NCI-H2029 treated with DMSO at 0.1 percent for 48 hours (cell line): ENCODE measurements around the gene ALDH1A3.

Experiments
- DNase-seq: peaks from one replicate; lab custom pipeline; 2025; lab: John Stamatoyannopoulos, UW

The ALDH1A3 gene

GRCh38 chr15:100926971-100927756 is 47.5 kb downstream of the ALDH1A3 start:
- no peak for DNase-seq

GRCh38 chr15:100928632-100929280 is 49.1 kb downstream of the ALDH1A3 start:
- no peak for DNase-seq

GRCh38 chr15:100929641-100930042 is 50.0 kb downstream of the ALDH1A3 start:
- no peak for DNase-seq

GRCh38 chr15:100930306-100930848 is 50.7 kb downstream of the ALDH1A3 start:
- no peak for DNase-seq

GRCh38 chr15:100931143-100931890 is 51.7 kb downstream of the ALDH1A3 start:
- no peak for DNase-seq

GRCh38 chr15:100932676-100933348 is 53.2 kb downstream of the ALDH1A3 start:
- no peak for DNase-seq

- DNase-seq, result no peak
Measured at GRCh38 chr15:100934166-100934565, 54.5 kb downstream of the ALDH1A3 start.

- DNase-seq, result no peak
Measured at GRCh38 chr15:100934726-100935125, 55.1 kb downstream of the ALDH1A3 start.

GRCh38 chr15:100937171-100937570 is 57.5 kb downstream of the ALDH1A3 start:
- no peak for DNase-seq

- DNase-seq, result no peak
Measured at GRCh38 chr15:100939791-100940190, 60.2 kb downstream of the ALDH1A3 start.

GRCh38 chr15:100940767-100941379 is 61.2 kb downstream of the ALDH1A3 start:
- DNase-seq, result no peak

- DNase-seq, result no peak
Measured at GRCh38 chr15:100941536-100941935, 61.9 kb downstream of the ALDH1A3 start.

- no peak for DNase-seq
Measured at GRCh38 chr15:100942656-100943425, 63.2 kb downstream of the ALDH1A3 start.

- DNase-seq, result no peak
Measured at GRCh38 chr15:100944244-100944895, 64.7 kb downstream of the ALDH1A3 start.

- DNase-seq, result no peak
Measured at GRCh38 chr15:100944986-100945385, 65.4 kb downstream of the ALDH1A3 start.

GRCh38 chr15:100947760-100948429 is 68.3 kb downstream of the ALDH1A3 start:
- no peak for DNase-seq

- no peak for DNase-seq
Measured at GRCh38 chr15:100948430-100948762, 68.8 kb downstream of the ALDH1A3 start.

- no peak for DNase-seq
Measured at GRCh38 chr15:100949691-100950090, 70.1 kb downstream of the ALDH1A3 start.

GRCh38 chr15:100951965-100952364 is 72.3 kb downstream of the ALDH1A3 start:
- no peak for DNase-seq

- DNase-seq, result no peak
Measured at GRCh38 chr15:100952566-100952965, 72.9 kb downstream of the ALDH1A3 start.
